ENCODE results near the gene SORBS2. TPM values are rescaled to one million over a fixed set of nuclear protein-coding genes. Genes with fewer than 3 reads are reported as not detected.

The SORBS2 gene
- total RNA-seq, 1 experiment from 2014 or later, result not detected

DNA sequence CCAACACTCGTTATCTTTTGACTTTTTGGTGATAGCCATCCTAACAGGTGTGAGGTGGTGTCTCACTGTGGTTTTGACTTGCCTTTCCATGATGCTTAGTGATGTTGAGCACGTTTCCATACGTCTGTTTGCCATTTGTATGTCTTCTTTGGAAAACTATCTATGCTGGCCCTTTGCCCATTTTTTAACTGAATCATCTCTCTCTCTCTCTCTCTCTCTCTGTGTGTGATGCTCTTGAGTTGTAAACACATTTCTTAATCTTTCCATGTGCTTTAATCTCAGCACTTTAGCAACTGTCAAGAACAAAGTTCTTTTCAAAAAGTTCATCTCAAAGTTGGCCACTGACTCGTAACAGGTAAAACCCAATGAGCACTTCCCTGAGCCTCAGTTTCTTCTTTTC lies 10.5 kb downstream of the SORBS2 start:
- H3K9me2 ChIP-seq (replicated peaks; ENCODE audit: insufficient read depth, low read length), result no peaks in the 10 kb centered on the region
- no peak overlapping the region for H3K9ac ChIP-seq (ENCODE audit: low read length)
- H3K27me3 ChIP-seq (ENCODE audit: low read length), result no peaks in the 10 kb centered on the region
- H2AFZ ChIP-seq (ENCODE audit: low read length), result no peak overlapping the region
- no peak overlapping the region for H3K4me2 ChIP-seq (ENCODE audit: low read depth, low read length, poor library complexity, severe bottlenecking)
- no peaks in the 10 kb centered on the region for H4K20me1 ChIP-seq (ENCODE audit: insufficient read depth, low read depth, low read length)
- H3K27ac ChIP-seq (ENCODE audit: low read length), result no peak overlapping the region
- no peak overlapping the region for H3K4me3 ChIP-seq (ENCODE audit: low read length)
- H3K36me3 ChIP-seq (ENCODE audit: insufficient read depth, low read length), result no peaks in the 10 kb centered on the region
- no peaks in the 10 kb centered on the region for H3K4me1 ChIP-seq (ENCODE audit: low read length)
- no peak for DNase-seq
- H3K9me3 ChIP-seq (ENCODE audit: low read length), result no peaks in the 10 kb centered on the region
- H3K79me2 ChIP-seq (ENCODE audit: low read length), result no peaks in the 10 kb centered on the region

DNA sequence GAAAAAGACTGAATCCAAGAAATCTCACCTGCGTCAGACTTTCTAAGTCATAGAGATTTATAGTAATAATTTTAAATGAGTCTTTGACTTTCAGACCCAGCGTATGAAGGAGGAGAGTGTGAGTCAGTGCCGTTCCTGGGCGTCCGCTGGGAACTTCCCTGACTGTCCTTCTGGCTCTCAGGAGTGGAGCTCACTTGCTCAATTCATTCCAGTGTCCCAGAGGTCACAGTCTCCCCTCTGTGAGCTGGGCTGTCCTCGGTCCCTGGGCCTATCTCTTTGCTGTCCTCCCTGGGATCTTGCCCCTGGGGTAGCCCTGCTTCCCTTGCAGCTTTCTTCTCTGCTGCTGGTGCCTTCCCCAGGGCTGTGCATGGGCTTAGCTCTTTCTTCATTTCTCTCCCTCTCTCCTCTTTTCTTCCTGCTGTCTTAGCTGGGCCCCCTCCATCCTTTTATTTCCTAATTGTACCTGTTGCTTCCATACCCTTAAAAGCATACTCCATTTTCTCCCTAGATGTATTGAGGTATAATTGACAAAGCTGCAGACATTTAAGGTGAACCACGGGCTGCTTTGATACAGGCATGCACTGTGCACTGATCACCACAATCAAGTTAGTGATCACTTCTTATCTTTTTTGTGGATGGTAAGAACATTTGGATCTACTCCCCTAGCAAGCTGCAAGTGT lies 11.6 kb downstream of the SORBS2 start:
- Histone ChIP-seq H3K9me3 (ENCODE audit: low read length) (no peaks in the 10 kb centered on the region), H3K36me3 (ENCODE audit: insufficient read depth, low read length) (no peaks in the 10 kb centered on the region), H3K27ac (ENCODE audit: low read length) (no peak overlapping the region), H3K9ac (ENCODE audit: low read length) (no peak overlapping the region), H3K4me2 (ENCODE audit: low read depth, low read length, poor library complexity, severe bottlenecking) (no peak overlapping the region), H3K27me3 (ENCODE audit: low read length) (no peaks in the 10 kb centered on the region), H4K20me1 (ENCODE audit: insufficient read depth, low read depth, low read length) (no peaks in the 10 kb centered on the region), H2AFZ (ENCODE audit: low read length) (no peak overlapping the region), H3K79me2 (ENCODE audit: low read length) (no peaks in the 10 kb centered on the region), H3K4me3 (ENCODE audit: low read length) (no peak overlapping the region), H3K9me2 (replicated peaks; ENCODE audit: insufficient read depth, low read length) (no peaks in the 10 kb centered on the region), H3K4me1 (ENCODE audit: low read length) (no peaks in the 10 kb centered on the region)
- no peak for DNase-seq

DNA sequence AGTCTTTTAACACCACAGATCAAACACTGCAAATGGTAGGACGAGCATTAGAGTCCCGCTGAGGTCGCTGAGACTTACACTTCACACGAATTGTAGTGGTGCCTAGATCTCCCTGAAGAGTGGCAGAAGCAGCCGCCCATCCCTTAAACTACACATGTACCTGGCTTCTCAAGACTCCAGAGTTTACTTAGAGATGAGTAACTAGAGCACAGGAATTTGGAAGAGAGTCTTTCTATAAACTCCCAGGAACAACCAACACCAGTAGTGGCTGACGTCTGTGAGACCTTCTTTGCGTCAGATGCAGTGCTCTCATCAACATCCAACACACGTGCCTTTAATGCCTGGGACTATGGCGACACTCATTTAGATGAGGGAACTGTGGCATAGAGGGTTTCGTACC lies 12.6 kb downstream of the SORBS2 start:
- Histone ChIP-seq H3K36me3 (ENCODE audit: insufficient read depth, low read length) (no peaks in the 10 kb centered on the region), H4K20me1 (ENCODE audit: insufficient read depth, low read depth, low read length) (no peaks in the 10 kb centered on the region), H3K9me2 (replicated peaks; ENCODE audit: insufficient read depth, low read length) (no peaks in the 10 kb centered on the region), H3K9ac (ENCODE audit: low read length) (no peak overlapping the region), H3K4me3 (ENCODE audit: low read length) (no peak overlapping the region), H3K4me1 (ENCODE audit: low read length) (no peaks in the 10 kb centered on the region), H3K79me2 (ENCODE audit: low read length) (no peaks in the 10 kb centered on the region), H3K27me3 (ENCODE audit: low read length) (no peaks in the 10 kb centered on the region), H3K4me2 (ENCODE audit: low read depth, low read length, poor library complexity, severe bottlenecking) (no peak overlapping the region), H2AFZ (ENCODE audit: low read length) (no peak overlapping the region), H3K9me3 (ENCODE audit: low read length) (no peaks in the 10 kb centered on the region), H3K27ac (ENCODE audit: low read length) (no peak overlapping the region)
- DNase-seq, result no peak

DNA sequence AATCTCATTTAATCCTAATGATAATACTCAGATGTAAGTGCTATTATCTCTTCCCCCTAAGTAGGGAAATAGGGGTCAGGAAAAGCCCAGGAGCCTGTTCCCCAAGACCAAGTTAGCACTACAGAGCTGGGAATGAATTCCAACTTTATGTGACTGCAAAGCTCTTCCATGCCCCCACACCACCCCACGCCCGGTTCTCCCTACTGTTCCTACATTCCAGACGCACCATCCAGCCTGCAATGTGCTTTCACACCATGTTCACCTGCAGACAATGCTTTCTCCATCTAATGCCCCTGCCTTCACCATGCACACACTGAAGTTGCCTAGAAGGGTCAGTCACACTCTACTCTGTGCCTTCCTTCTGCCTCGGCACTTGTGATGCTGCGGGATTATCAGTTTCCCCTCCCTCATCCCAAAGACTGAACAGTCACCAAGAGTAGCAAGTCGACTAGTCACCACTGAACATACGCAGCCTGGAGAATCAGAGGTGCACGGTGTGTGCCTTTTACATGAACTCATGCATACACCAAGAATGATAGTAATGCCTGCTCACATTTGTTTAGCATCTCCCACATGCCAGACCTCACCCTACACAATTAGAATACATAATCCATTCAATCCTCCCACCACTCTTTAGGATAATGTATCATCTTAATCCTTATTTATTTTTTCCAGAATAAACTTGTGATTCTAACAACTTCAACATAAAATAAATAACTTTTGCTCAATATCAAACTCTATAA lies 14.2 kb downstream of the SORBS2 start:
- Histone ChIP-seq H3K4me1 (ENCODE audit: low read length) (no peaks in the 10 kb centered on the region), H3K27ac (ENCODE audit: low read length) (no peak overlapping the region), H3K79me2 (ENCODE audit: low read length) (no peaks in the 10 kb centered on the region), H2AFZ (ENCODE audit: low read length) (no peak overlapping the region), H3K36me3 (ENCODE audit: insufficient read depth, low read length) (no peaks in the 10 kb centered on the region), H3K4me2 (ENCODE audit: low read depth, low read length, poor library complexity, severe bottlenecking) (no peak overlapping the region), H3K27me3 (ENCODE audit: low read length) (no peaks in the 10 kb centered on the region), H3K9ac (ENCODE audit: low read length) (no peak overlapping the region), H4K20me1 (ENCODE audit: insufficient read depth, low read depth, low read length) (no peaks in the 10 kb centered on the region), H3K9me3 (ENCODE audit: low read length) (no peaks in the 10 kb centered on the region), H3K4me3 (ENCODE audit: low read length) (no peak overlapping the region), H3K9me2 (replicated peaks; ENCODE audit: insufficient read depth, low read length) (no peaks in the 10 kb centered on the region)
- DNase-seq, result no peak

DNA sequence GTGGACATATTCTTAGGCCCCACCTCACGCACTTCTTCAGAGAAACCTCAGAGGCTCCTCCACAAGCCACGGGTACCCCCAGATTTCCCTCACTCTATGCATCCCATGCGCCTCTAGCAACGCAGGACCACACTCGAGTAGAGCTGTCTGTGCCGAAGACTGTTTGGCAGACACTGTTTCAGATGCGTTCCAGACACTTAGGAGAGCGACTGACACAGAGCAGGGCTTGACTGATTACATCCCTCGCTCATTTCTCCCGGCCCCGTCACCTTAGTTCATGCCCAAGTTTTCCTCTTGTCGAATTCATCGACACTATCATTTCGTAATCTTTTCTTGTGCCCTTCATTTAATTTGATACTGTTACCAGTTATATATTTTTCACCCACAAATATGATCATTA lies 15.0 kb downstream of the SORBS2 start:
- Histone ChIP-seq H4K20me1 (ENCODE audit: insufficient read depth, low read depth, low read length) (no peaks in the 10 kb centered on the region), H3K79me2 (ENCODE audit: low read length) (no peaks in the 10 kb centered on the region), H3K36me3 (ENCODE audit: insufficient read depth, low read length) (no peaks in the 10 kb centered on the region), H3K4me3 (ENCODE audit: low read length) (no peak overlapping the region), H3K4me2 (ENCODE audit: low read depth, low read length, poor library complexity, severe bottlenecking) (no peak overlapping the region), H3K27ac (ENCODE audit: low read length) (no peak overlapping the region), H3K9ac (ENCODE audit: low read length) (no peak overlapping the region), H3K9me3 (ENCODE audit: low read length) (no peaks in the 10 kb centered on the region), H2AFZ (ENCODE audit: low read length) (no peak overlapping the region), H3K4me1 (ENCODE audit: low read length) (no peaks in the 10 kb centered on the region), H3K27me3 (ENCODE audit: low read length) (no peaks in the 10 kb centered on the region), H3K9me2 (replicated peaks; ENCODE audit: insufficient read depth, low read length) (no peaks in the 10 kb centered on the region)
- DNase-seq, result no peak

DNA sequence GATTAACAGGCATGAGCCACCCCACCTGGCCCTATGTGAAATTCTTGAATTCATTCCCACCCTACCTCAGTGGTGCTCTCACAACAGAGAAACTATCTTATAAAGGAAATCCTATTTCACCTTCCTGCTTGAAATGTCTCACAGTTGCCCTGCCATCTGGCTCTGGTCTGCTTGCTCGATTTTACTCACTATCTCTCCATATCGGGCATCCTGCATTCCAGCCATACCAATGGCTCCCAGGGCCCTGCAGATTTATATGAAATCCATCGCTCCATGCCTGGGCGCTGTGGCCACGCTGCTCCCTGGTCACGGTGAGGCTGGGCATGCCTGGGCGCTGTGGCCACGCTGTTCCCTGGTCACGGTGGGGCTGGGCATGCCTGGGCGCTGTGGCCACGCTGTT lies 15.8 kb downstream of the SORBS2 start:
- Histone ChIP-seq H3K27me3 (ENCODE audit: low read length) (no peaks in the 10 kb centered on the region), H3K9ac (ENCODE audit: low read length) (no peak overlapping the region), H3K4me1 (ENCODE audit: low read length) (no peaks in the 10 kb centered on the region), H2AFZ (ENCODE audit: low read length) (no peak overlapping the region), H3K79me2 (ENCODE audit: low read length) (no peaks in the 10 kb centered on the region), H3K27ac (ENCODE audit: low read length) (no peak overlapping the region), H3K9me3 (ENCODE audit: low read length) (no peaks in the 10 kb centered on the region), H3K36me3 (ENCODE audit: insufficient read depth, low read length) (no peaks in the 10 kb centered on the region), H3K4me3 (ENCODE audit: low read length) (no peak overlapping the region), H4K20me1 (ENCODE audit: insufficient read depth, low read depth, low read length) (no peaks in the 10 kb centered on the region), H3K4me2 (ENCODE audit: low read depth, low read length, poor library complexity, severe bottlenecking) (no peak overlapping the region), H3K9me2 (replicated peaks; ENCODE audit: insufficient read depth, low read length) (no peaks in the 10 kb centered on the region)
- DNase-seq, result no peak

DNA sequence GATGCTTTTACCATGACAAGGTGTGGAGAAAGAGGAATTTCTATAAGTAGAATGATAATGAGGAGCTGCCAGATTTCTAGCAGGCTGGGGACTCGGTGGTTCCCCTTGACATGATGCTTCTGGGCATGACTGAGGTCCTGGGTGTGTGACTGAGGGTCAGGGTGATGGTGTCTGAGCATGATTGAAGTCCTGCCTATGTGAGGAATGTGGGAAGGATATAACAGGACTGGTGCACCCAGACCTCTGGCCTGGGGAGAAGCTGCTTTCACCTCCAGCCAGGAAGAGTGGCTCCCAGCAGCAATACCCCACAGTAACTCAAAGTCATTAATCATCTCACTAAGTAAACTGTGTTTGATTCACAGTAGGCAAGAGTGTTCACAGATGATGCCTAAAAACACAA lies 17.4 kb downstream of the SORBS2 start:
- H2AFZ ChIP-seq (ENCODE audit: low read length), result no peak overlapping the region
- H3K79me2 ChIP-seq (ENCODE audit: low read length), result no peaks in the 10 kb centered on the region
- no peak overlapping the region for H3K9ac ChIP-seq (ENCODE audit: low read length)
- H3K9me2 ChIP-seq (replicated peaks; ENCODE audit: insufficient read depth, low read length), result no peaks in the 10 kb centered on the region
- no peaks in the 10 kb centered on the region for H3K9me3 ChIP-seq (ENCODE audit: low read length)
- no peak overlapping the region for H3K4me2 ChIP-seq (ENCODE audit: low read depth, low read length, poor library complexity, severe bottlenecking)
- H4K20me1 ChIP-seq (ENCODE audit: insufficient read depth, low read depth, low read length), result no peaks in the 10 kb centered on the region
- no peak overlapping the region for H3K4me3 ChIP-seq (ENCODE audit: low read length)
- no peak for DNase-seq
- H3K27ac ChIP-seq (ENCODE audit: low read length), result no peak overlapping the region
- H3K27me3 ChIP-seq (ENCODE audit: low read length), result no peaks in the 10 kb centered on the region
- H3K4me1 ChIP-seq (ENCODE audit: low read length), result no peaks in the 10 kb centered on the region
- no peaks in the 10 kb centered on the region for H3K36me3 ChIP-seq (ENCODE audit: insufficient read depth, low read length)

DNA sequence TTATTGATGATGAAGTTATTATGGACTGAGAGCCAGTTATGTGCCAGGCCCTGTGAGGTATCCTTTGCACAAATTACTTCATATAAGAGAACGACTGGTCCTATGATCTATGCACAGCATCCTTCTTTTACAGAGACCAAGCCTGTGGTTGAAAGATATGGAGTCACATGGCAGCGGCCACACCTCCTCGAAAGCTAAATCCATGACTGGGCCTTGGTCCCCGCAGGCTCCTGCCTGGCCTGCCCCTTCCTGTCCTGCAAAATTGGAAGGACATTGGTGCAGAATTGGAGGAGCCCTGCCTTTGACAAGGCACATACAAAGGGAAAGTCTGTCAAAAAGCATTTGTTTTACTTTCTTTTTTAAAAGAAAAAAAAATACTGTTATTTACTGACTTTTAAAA lies 18.3 kb downstream of the SORBS2 start:
- Histone ChIP-seq H3K27ac (ENCODE audit: low read length) (no peak overlapping the region), H3K9ac (ENCODE audit: low read length) (no peak overlapping the region), H3K27me3 (ENCODE audit: low read length) (no peaks in the 10 kb centered on the region), H3K79me2 (ENCODE audit: low read length) (no peaks in the 10 kb centered on the region), H2AFZ (ENCODE audit: low read length) (no peak overlapping the region), H4K20me1 (ENCODE audit: insufficient read depth, low read depth, low read length) (no peaks in the 10 kb centered on the region), H3K9me2 (replicated peaks; ENCODE audit: insufficient read depth, low read length) (no peaks in the 10 kb centered on the region), H3K4me3 (ENCODE audit: low read length) (no peak overlapping the region), H3K4me2 (ENCODE audit: low read depth, low read length, poor library complexity, severe bottlenecking) (no peak overlapping the region), H3K9me3 (ENCODE audit: low read length) (no peaks in the 10 kb centered on the region), H3K4me1 (ENCODE audit: low read length) (no peaks in the 10 kb centered on the region), H3K36me3 (ENCODE audit: insufficient read depth, low read length) (no peaks in the 10 kb centered on the region)
- DNase-seq, result no peak
